ENCODE measurements around the gene VAV2. TPM values are rescaled to one million over a fixed set of nuclear protein-coding genes. Genes with fewer than 3 reads are reported as not detected.

The VAV2 gene
- polyA plus RNA-seq, 1 of the 3 experiments (the other 2 are of a cell fraction) = 14.9 TPM

DNA sequence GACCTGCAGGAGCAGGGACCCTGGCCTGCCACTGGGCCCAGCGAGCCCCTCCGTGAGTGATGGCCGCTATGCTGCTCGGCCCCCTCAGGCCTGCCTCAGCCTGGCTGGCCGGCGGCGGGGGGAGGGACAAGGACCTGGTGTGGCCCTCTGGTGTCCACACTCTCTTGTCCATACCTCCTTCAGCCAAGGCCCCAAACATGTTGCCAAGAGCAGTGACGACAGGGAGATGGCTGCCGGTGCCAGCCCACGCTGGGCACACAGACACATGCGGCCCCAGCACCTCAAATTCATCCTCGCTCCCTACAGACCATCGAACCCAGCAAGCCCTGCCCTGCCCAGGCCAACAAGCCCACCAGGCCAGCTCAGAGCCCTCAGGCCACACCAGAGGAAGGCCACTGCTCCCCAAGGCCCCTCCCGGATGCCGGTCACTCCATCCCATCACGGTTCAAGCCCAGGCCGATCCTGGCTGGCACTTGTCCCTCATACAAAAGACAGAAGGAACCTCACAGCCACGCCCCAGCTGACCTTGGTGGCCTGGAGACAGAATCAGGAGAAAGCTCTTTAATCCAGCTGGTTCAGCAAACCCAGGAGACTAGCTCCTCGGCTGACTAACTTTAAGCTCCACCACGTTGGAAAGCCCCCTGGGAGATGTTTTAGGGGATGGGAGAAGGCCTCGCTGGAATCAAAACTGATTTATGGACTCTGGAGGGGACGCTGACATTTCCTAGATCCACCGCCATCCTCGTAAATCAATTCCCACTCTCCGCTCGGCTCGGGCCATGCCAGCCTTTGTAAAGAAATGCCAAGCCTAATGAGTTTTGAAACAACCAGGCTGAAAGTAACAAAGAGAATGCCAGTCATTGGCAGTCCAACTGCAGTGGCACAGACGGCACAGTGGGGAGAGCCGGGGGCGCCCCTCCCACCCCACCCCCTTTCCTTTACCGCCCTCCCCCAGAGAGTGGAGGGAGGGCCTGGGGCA is 84.9 kb downstream of the VAV2 start:
- 94% methylated on average over 29 of the region's 31 CpGs for WGBS (ENCODE audit: low lambda C conversion rate)
- H3K4me2 ChIP-seq = no peak overlapping the region
- POLR2A ChIA-PET = no interaction called here

DNA sequence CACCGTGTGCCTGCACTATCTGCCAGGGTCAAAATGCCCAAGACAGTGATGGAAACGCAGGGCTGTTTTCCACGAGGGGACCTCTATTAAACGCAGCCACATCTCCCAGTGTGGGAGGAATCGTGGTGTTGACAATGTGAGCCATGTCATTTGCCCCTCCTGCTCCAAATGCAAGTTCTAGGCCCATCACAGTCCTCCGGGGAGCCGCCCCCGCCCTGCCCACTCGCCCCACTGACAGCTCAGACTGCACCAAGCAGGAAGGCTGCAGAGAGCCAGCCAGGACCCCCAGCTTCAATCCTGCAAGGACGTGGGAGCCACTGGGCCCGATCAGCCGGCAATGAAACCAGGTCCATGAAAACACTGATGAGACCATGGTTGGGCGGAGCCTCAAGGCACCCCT is 85.9 kb downstream of the VAV2 start:
- ChIA-PET CTCF (interaction anchor here (0.9 kb wide), 1 partner anchor 11 kb away, joined by 3 read pairs; no protein-coding TSS in a partner anchor), POLR2A (no interaction called here)
- H4K20me1 ChIP-seq (ENCODE audit: insufficient read depth) = peaks cover 78% of the 10 kb centered on the region
- DNase-seq = no peak
- H3K36me3 ChIP-seq (replicated peaks in 1 of 2; ENCODE audit: control insufficient read depth in 1 of 2, insufficient read depth in 2 of 2, low read length in 1 of 2) = no peaks in the 10 kb centered on the region
- H3K4me1 ChIP-seq (ENCODE audit: control insufficient read depth in 1 of 2, insufficient read depth in 2 of 2, low read depth in 1 of 2, low read length in 1 of 2) = peaks cover 0 to 12% of the 10 kb centered on the region in 2 experiments; a peak in 1 of 4 replicates
- H3K27me3 ChIP-seq (ENCODE audit: insufficient read depth) = no peaks in the 10 kb centered on the region
- no peak overlapping the region for H3K4me3 ChIP-seq (ENCODE audit: low read depth in 2 of 2, low read length in 1 of 2)
- H3K9ac ChIP-seq = no peak overlapping the region
- H3K9me3 ChIP-seq = no peaks in the 10 kb centered on the region
- peaks cover 95% of the 10 kb centered on the region for H3K79me2 ChIP-seq (ENCODE audit: insufficient read depth)
- no peaks in the 10 kb centered on the region for H3F3A ChIP-seq (replicated peaks; ENCODE audit: insufficient read depth)
- no peaks in the 10 kb centered on the region for H3K9me2 ChIP-seq
- H2AFZ ChIP-seq (ENCODE audit: low read depth) = no peak overlapping the region
- 83% methylated on average over 9 of the region's 13 CpGs for WGBS (ENCODE audit: low lambda C conversion rate)
- no peak overlapping the region for H3K4me2 ChIP-seq
- TF ChIP-seq RXRA (IDR thresholded peaks at IDR 0.05; ENCODE audit: borderline replicate concordance, low read depth) (no peak), TAF1 (IDR thresholded peaks at IDR 0.05; ENCODE audit: borderline replicate concordance, low read depth, low read length) (no peak), NFIC (IDR thresholded peaks at IDR 0.05; ENCODE audit: borderline replicate concordance) (no peak), SMC3 (IDR thresholded peaks at IDR 0.05; ENCODE audit: low read depth, low read length) (no peak), MEF2A (IDR thresholded peaks at IDR 0.05; ENCODE audit: borderline replicate concordance, low read depth) (no peak)
- TF ChIP-seq, protein P1, sequence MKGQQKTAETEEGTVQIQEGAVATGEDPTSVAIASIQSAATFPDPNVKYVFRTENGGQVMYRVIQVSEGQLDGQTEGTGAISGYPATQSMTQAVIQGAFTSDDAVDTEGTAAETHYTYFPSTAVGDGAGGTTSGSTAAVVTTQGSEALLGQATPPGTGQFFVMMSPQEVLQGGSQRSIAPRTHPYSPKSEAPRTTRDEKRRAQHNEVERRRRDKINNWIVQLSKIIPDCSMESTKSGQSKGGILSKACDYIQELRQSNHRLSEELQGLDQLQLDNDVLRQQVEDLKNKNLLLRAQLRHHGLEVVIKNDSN (IDR thresholded peaks at IDR 0.05; ENCODE audit: borderline replicate concordance, low read depth) = no peak
- H3K27ac ChIP-seq (ENCODE audit: low read depth in 2 of 2, low read length in 1 of 2) = no peak overlapping the region

More for the DNA sequence above, 84.9 kb downstream of the VAV2 start:
- Histone ChIP-seq H4K20me1 (ENCODE audit: insufficient read depth) (peaks cover 84% of the 10 kb centered on the region), H3F3A (replicated peaks; ENCODE audit: insufficient read depth) (no peaks in the 10 kb centered on the region), H3K27ac (ENCODE audit: low read depth in 2 of 2, low read length in 1 of 2) (no peak overlapping the region), H3K4me1 (ENCODE audit: control insufficient read depth in 1 of 2, insufficient read depth in 2 of 2, low read depth in 1 of 2, low read length in 1 of 2) (peaks cover 0 to 15% of the 10 kb centered on the region in 2 experiments; a peak in 1 of 4 replicates), H3K4me3 (ENCODE audit: low read depth in 2 of 2, low read length in 1 of 2) (no peak overlapping the region), H3K9ac (no peak overlapping the region), H2AFZ (ENCODE audit: low read depth) (no peak overlapping the region), H3K9me3 (no peaks in the 10 kb centered on the region), H3K27me3 (ENCODE audit: insufficient read depth) (no peaks in the 10 kb centered on the region), H3K79me2 (ENCODE audit: insufficient read depth) (peaks cover 95% of the 10 kb centered on the region), H3K9me2 (no peaks in the 10 kb centered on the region), H3K36me3 (replicated peaks in 1 of 2; ENCODE audit: control insufficient read depth in 1 of 2, insufficient read depth in 2 of 2, low read length in 1 of 2) (no peaks in the 10 kb centered on the region)
- DNase-seq = no peak
- TF ChIP-seq, protein P2, sequence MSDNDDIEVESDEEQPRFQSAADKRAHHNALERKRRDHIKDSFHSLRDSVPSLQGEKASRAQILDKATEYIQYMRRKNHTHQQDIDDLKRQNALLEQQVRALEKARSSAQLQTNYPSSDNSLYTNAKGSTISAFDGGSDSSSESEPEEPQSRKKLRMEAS (IDR thresholded peaks at IDR 0.05; ENCODE audit: low read depth) = no peak
- CTCF ChIA-PET = no interaction called here

DNA sequence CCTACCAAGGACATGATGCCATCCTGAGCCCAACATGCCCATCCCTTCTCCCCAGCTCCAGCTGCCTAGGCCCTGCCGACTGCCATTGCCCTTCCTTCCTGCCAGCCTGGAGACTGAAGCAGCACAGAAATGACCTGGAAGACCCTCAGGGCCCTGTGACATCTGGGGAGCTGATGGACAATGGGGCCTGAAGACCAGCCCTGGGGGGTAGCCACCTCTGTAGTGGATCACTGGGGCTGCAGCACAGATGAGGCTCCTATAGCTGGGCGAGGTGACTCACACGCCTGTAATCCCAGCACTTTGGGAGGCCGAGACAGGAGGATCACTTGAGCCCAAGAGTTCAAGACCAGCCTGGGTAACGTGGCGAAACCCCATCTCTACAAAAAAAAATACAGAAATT is 86.6 kb downstream of the VAV2 start:
- Histone ChIP-seq H2AFZ (ENCODE audit: low read depth) (no peak overlapping the region), H3K4me1 (ENCODE audit: control insufficient read depth in 1 of 2, insufficient read depth in 2 of 2, low read depth in 1 of 2, low read length in 1 of 2) (peaks cover 0 to 10% of the 10 kb centered on the region in 2 experiments; a peak in 1 of 4 replicates), H3K9me2 (no peaks in the 10 kb centered on the region), H3K4me3 (ENCODE audit: low read depth in 2 of 2, low read length in 1 of 2) (no peak overlapping the region), H3K27me3 (ENCODE audit: insufficient read depth) (no peaks in the 10 kb centered on the region), H4K20me1 (ENCODE audit: insufficient read depth) (peaks cover 72% of the 10 kb centered on the region), H3K36me3 (replicated peaks in 1 of 2; ENCODE audit: control insufficient read depth in 1 of 2, insufficient read depth in 2 of 2, low read length in 1 of 2) (no peaks in the 10 kb centered on the region), H3F3A (replicated peaks; ENCODE audit: insufficient read depth) (no peaks in the 10 kb centered on the region), H3K79me2 (ENCODE audit: insufficient read depth) (peaks cover 93% of the 10 kb centered on the region), H3K27ac (ENCODE audit: low read depth in 2 of 2, low read length in 1 of 2) (no peak overlapping the region), H3K4me2 (no peak overlapping the region), H3K9ac (no peak overlapping the region), H3K9me3 (no peaks in the 10 kb centered on the region)
- WGBS (ENCODE audit: low lambda C conversion rate) = 93% methylated on average over 6 of the region's 6 CpGs
- no peak for DNase-seq
- TF ChIP-seq EP300 (IDR thresholded peaks at IDR 0.05; ENCODE audit: borderline replicate concordance in 1 of 2, low read depth in 1 of 2, low read length in 1 of 2) (no peak), GABPA (IDR thresholded peaks at IDR 0.05; ENCODE audit: low read depth) (no peak), YY1 (IDR thresholded peaks at IDR 0.05; ENCODE audit: low read depth) (no peak), TCF12 (IDR thresholded peaks at IDR 0.05) (no peak), RFX5 (IDR thresholded peaks at IDR 0.05; ENCODE audit: low read length) (no peak), FOSL2 (IDR thresholded peaks at IDR 0.05; ENCODE audit: borderline replicate concordance, low read depth) (no peak)
- TF ChIP-seq, protein P2 (IDR thresholded peaks at IDR 0.05; ENCODE audit: low read depth) = no peak
- POLR2A ChIA-PET = no interaction called here
- CTCF ChIA-PET = no interaction called here

Data from SK-N-SH (cell line).